Measurements from ENCODE around the gene TNNI2. TPM values are rescaled to one million over a fixed set of nuclear protein-coding genes. Genes with fewer than 3 reads are reported as not detected.

The TNNI2 gene
- total RNA-seq, 2 donors from 2014 or later = not detected

- H3K36me3 Mint-ChIP-seq (ENCODE audit: low read depth) = no peaks in the 10 kb centered on the region
- no peak overlapping the region for H3K4me3 Mint-ChIP-seq
- H3K27ac Mint-ChIP-seq = no peak overlapping the region
- H3K4me1 ChIP-seq (ENCODE audit: control insufficient read depth, insufficient read depth, low read length) = no peaks in the 10 kb centered on the region
- no peak for DNase-seq
- no peak overlapping the region for H3K27ac ChIP-seq (ENCODE audit: low read depth, low read length)
- no peak overlapping the region for H3K4me3 ChIP-seq (ENCODE audit: low read length)
- no peaks in the 10 kb centered on the region for H3K36me3 ChIP-seq (ENCODE audit: control insufficient read depth, insufficient read depth, low read length)
- H3K27me3 ChIP-seq (ENCODE audit: control insufficient read depth, insufficient read depth, low read length, poor library complexity, severe bottlenecking) = no peaks in the 10 kb centered on the region
- peaks cover 4% of the 10 kb centered on the region for H3K27me3 Mint-ChIP-seq (ENCODE audit: insufficient read depth)
- H3K9me3 Mint-ChIP-seq = no peaks in the 10 kb centered on the region
- H3K9ac ChIP-seq (ENCODE audit: extremely low read depth, low read length, poor library complexity, severe bottlenecking) = no peak overlapping the region
- 83 to 89% methylated on average over 2 to 5 of the region's 7 CpGs for WGBS, 2 experiments (ENCODE audit: insufficient coverage in 1 of 2, insufficient read length in 1 of 2)
- H3K4me1 Mint-ChIP-seq = no peaks in the 10 kb centered on the region
- TF ChIP-seq, protein P1, sequence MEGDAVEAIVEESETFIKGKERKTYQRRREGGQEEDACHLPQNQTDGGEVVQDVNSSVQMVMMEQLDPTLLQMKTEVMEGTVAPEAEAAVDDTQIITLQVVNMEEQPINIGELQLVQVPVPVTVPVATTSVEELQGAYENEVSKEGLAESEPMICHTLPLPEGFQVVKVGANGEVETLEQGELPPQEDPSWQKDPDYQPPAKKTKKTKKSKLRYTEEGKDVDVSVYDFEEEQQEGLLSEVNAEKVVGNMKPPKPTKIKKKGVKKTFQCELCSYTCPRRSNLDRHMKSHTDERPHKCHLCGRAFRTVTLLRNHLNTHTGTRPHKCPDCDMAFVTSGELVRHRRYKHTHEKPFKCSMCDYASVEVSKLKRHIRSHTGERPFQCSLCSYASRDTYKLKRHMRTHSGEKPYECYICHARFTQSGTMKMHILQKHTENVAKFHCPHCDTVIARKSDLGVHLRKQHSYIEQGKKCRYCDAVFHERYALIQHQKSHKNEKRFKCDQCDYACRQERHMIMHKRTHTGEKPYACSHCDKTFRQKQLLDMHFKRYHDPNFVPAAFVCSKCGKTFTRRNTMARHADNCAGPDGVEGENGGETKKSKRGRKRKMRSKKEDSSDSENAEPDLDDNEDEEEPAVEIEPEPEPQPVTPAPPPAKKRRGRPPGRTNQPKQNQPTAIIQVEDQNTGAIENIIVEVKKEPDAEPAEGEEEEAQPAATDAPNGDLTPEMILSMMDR (conservative IDR thresholded peaks at IDR 0.05) = no peak
- H3K9me3 ChIP-seq (ENCODE audit: control insufficient read depth, low read length) = no peaks in the 10 kb centered on the region
Observed at GRCh38 chr11:1858576-1858975, 19.8 kb downstream of the TNNI2 start.

- 90 to 100% methylated on average over 1 to 4 of the region's 4 CpGs for WGBS, 2 experiments (ENCODE audit: insufficient coverage in 1 of 2, insufficient read length in 1 of 2)
- no peak overlapping the region for H3K27ac Mint-ChIP-seq
Observed at GRCh38 chr11:1859004-1859403, 20.2 kb downstream of the TNNI2 start.

GRCh38 chr11:1860108-1860507, 21.3 kb downstream of the TNNI2 start:
- no peaks in the 10 kb centered on the region for H3K9me3 Mint-ChIP-seq
- TF ChIP-seq, protein P1 (conservative IDR thresholded peaks at IDR 0.05) = no peak

More at GRCh38 chr11:1859004-1859403, 20.2 kb downstream of the TNNI2 start:
- Histone ChIP-seq H3K27me3 (ENCODE audit: control insufficient read depth, insufficient read depth, low read length, poor library complexity, severe bottlenecking) (no peaks in the 10 kb centered on the region), H3K9ac (ENCODE audit: extremely low read depth, low read length, poor library complexity, severe bottlenecking) (no peak overlapping the region), H3K4me1 (ENCODE audit: control insufficient read depth, insufficient read depth, low read length) (no peaks in the 10 kb centered on the region), H3K9me3 (ENCODE audit: control insufficient read depth, low read length) (no peaks in the 10 kb centered on the region), H3K36me3 (ENCODE audit: control insufficient read depth, insufficient read depth, low read length) (no peaks in the 10 kb centered on the region), H3K27ac (ENCODE audit: low read depth, low read length) (no peak overlapping the region), H3K4me3 (ENCODE audit: low read length) (no peak overlapping the region)
- Mint-ChIP-seq H3K4me3 (no peak overlapping the region), H3K36me3 (ENCODE audit: low read depth) (no peaks in the 10 kb centered on the region), H3K4me1 (no peaks in the 10 kb centered on the region), H3K27me3 (ENCODE audit: insufficient read depth) (peaks cover 4% of the 10 kb centered on the region), H3K9me3 (no peaks in the 10 kb centered on the region)
- DNase-seq = no peak
- TF ChIP-seq, protein P1 (conservative IDR thresholded peaks at IDR 0.05) = no peak

More at GRCh38 chr11:1860108-1860507, 21.3 kb downstream of the TNNI2 start:
- H3K27ac Mint-ChIP-seq = no peak overlapping the region
- DNase-seq = no peak
- Histone ChIP-seq H3K9ac (ENCODE audit: extremely low read depth, low read length, poor library complexity, severe bottlenecking) (no peak overlapping the region), H3K27ac (ENCODE audit: low read depth, low read length) (no peak overlapping the region), H3K4me3 (ENCODE audit: low read length) (no peak overlapping the region), H3K27me3 (ENCODE audit: control insufficient read depth, insufficient read depth, low read length, poor library complexity, severe bottlenecking) (no peaks in the 10 kb centered on the region), H3K9me3 (ENCODE audit: control insufficient read depth, low read length) (no peaks in the 10 kb centered on the region), H3K36me3 (ENCODE audit: control insufficient read depth, insufficient read depth, low read length) (no peaks in the 10 kb centered on the region), H3K4me1 (ENCODE audit: control insufficient read depth, insufficient read depth, low read length) (no peaks in the 10 kb centered on the region)
- peaks cover 4% of the 10 kb centered on the region for H3K27me3 Mint-ChIP-seq (ENCODE audit: insufficient read depth)
- no peaks in the 10 kb centered on the region for H3K36me3 Mint-ChIP-seq (ENCODE audit: low read depth)
- no peaks in the 10 kb centered on the region for H3K4me1 Mint-ChIP-seq
- no peak overlapping the region for H3K4me3 Mint-ChIP-seq
- 89 to 100% methylated on average over 1 of the region's 1 CpG for WGBS, 2 experiments (ENCODE audit: insufficient coverage in 1 of 2, insufficient read length in 1 of 2)

All from endodermal cell (in vitro differentiated cells).